SIG-M5 treated with dmso at 0.1 percent for 504 hours (cell line): ENCODE results near the gene OR4B1.
A peak's percentile ranks its signal among the peaks of the same experiment; 100 is the strongest.
"Not testable (repeated sequence)": the region's sequence is repeated elsewhere in the genome, so short reads cannot be mapped to it uniquely, and the experiment has no call there.

Source experiments
- DNase-seq: peaks from one replicate; lab custom pipeline; 2025; ENCODE audit not compliant: unreplicated experiment; lab: John Stamatoyannopoulos, UW

Gene OR4B1, protein sequence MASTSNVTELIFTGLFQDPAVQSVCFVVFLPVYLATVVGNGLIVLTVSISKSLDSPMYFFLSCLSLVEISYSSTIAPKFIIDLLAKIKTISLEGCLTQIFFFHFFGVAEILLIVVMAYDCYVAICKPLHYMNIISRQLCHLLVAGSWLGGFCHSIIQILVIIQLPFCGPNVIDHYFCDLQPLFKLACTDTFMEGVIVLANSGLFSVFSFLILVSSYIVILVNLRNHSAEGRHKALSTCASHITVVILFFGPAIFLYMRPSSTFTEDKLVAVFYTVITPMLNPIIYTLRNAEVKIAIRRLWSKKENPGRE

GRCh38 chr11:48216510-48216909 lies at the start of gene OR4B1:
TSS of gene OR4B1 (plus strand) at chr11:48216810. CDS start at chr11:48216810, 0 bp downstream.
- DNase-seq = no peak

DNA sequence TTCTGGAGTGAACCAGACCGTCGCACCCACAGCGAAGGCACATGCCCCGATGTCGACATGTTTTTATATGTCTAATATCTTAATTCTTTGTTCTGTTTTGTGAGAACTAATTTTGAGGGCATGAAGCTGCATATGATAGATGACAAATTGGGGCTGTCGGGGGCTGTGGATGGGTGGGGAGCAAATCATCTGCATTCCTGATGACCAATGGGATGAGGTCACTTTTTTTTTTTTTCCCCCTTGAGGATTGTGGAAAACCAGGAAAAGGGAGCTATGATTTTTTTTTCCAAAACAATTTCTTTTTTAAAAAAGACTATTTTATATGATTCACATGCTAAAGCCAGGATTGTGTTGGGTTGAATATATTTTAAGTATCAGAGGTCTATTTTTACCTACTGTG lies 49.2 kb upstream of the OR4B1 start:
- no peak for DNase-seq

GRCh38 chr11:48168815-48169214 lies 47.8 kb upstream of the OR4B1 start:
- DNase-seq = no peak

GRCh38 chr11:48169259-48169658 lies 47.4 kb upstream of the OR4B1 start:
- DNase-seq = no peak

GRCh38 chr11:48169717-48170116 lies 46.9 kb upstream of the OR4B1 start:
- DNase-seq = no peak

- no peak for DNase-seq
Measured at GRCh38 chr11:48170241-48171233, 46.1 kb upstream of the OR4B1 start.

DNA sequence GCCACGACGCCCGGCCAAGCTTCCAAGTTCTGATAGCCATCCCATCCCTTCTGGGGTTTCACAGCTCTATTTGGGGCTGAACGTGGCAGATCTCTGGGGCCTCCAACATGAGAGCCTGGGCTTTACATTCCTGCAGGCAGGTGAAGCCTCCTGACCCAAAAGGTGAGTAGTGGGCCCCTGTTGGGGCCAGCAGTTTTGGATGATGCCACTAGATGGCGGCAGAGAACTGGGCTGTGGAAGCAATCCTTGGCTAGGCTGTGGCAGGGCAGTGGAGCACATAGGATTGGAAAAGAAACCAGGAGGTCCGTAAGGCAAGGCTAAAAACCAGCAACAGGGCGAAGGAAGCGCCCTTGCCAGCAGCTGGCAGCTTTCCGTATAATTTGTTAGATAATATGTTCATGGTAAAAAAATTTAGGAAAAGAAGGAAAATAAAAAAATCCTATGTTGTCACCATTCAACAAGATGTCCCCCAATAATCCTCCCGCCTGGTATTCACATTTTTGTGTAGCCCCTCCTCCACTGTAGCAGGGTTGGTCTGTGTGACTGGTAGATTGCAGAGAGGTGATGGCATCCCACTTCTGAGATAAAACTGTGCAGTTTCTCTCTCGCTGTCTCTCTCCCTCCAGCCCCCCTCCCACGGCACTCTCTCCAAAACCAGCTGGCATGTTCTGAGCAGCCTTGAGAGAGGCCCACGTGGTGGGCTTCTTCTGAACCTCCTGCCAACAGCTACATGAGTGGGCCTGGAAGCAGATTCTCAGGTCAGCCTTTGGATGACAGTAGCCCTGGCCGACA lies 43.6 kb upstream of the OR4B1 start:
- peak; percentile 53 for DNase-seq

DNA sequence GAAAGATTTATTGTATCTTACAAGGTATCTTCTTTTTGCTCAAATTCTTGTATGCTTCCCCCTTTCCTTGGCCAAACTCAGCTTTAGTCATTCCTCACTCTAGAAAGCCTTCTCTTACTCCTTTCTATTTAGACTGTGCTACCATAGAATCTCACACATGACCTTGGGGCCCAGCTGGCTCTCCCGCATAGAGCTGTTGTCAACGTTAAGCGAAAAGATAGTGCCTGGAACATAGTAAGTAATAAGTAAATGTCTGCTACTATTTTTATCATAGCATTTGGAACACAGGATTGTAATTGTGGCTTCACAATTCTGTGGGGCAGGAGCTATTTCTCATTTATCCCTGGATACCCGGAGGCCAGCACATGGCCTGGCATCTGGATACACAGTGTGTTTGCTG lies 38.9 kb upstream of the OR4B1 start:
- no peak for DNase-seq

DNA sequence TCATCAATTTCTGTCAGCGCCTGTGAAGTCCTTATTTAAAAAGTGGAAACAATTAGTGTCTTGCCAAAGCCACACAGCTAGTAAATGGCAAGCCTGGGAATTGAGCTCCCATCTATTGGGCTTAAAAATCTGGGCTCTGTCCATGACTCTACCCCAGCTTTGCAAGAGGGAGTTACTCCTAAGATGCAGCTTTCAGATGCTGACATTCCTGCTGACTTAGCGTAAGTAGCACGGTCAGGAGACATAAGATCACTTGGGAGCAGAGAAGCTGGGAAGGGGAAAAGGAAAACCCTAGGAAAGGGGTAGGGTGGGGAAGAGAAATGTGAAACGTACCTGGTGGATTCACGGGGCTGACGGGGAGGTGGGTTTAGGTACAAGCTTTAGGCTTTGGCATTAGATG lies 36.0 kb upstream of the OR4B1 start:
- DNase-seq = no peak

DNA sequence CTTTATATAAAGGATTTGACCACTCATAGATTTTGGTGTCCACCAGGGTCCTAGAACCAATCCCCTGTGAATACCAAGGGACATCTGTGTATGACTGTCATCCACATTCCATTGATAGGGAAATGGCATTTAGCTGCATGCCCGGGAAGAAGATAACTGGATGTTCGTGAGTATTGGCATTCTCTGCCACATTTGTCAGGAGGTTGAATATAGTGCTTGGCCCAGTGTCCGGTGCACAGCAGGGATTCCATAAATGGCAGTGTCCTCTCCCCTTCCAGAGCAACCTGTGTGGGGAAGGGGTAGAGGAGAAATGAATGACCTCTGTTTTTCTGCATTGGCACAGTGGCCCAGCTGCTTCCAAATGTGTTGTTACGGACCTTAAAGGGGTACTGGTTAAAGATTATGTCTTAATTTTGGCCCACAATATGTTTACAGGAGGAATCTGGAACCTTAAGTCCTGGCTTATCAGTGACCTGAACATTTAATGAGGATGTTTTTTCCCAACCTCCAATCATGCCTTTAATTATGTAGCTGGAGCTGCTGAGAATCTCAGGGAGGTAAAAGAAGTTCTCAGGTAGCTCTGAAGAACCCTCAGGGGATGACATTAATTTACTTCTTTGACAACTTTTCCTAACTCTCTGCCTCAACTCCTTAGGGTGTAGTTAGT lies 33.6 kb upstream of the OR4B1 start:
- DNase-seq = no peak

DNA sequence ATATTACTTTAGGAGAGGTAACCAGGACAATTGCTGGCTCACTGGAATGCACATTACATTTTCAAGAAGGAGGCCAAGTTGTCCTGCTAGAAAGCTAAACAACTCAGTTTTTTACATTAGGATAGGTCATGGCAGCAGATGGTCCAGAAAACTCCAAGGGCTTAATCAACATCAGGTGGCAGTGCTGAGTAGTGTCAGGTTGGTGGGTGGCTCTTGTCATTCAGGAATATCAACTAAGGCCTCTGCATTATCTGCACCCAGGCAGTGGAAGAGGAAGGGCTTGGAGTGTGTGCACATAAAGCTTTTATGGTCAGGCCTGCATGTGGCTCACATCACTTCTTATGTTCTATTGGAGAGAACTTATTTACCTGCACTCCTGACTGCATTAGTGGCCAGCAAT lies 32.2 kb upstream of the OR4B1 start:
- DNase-seq = peak; percentile 18

- not testable (repeated sequence) for DNase-seq
Measured at GRCh38 chr11:48190906-48191654, 25.5 kb upstream of the OR4B1 start.

DNA sequence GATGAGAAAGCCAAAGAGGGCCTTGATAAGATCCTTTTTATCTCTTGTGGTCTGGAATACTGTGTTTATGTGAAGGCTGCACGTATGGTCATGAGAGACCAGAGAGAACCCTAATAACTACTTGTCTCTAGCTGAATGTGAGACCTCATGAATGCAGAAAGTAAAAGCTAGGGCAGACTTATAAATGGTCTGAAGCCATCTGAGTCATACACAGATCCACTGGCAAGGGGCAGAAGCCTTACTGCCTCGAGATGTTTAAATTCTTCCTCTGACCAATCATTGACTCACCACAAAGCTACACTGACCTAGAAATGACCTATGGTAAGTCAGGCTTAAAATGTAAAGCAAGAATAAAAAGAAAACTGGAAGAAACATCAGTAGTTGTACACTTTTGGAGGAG lies 22.7 kb upstream of the OR4B1 start:
- no peak for DNase-seq

DNA sequence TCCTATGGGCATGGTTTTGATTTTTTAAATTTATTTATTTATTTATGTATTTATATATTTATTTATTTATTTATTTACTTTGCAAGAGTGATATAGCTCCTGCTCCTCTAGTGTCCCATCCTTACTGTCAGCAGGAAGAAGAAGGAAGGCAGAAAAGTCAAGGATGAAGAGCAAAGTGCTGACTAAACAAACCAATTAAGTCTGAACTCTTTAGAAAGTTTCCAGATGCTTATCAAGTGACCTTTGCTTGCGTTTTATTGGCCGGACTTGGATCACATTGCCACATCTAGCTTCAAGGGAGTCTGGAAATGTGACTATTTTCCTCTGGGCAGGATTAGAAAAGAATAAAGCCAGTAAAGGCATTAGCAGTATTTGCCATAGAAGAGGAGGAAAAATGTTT lies 8.7 kb upstream of the OR4B1 start:
- DNase-seq = no peak

DNA sequence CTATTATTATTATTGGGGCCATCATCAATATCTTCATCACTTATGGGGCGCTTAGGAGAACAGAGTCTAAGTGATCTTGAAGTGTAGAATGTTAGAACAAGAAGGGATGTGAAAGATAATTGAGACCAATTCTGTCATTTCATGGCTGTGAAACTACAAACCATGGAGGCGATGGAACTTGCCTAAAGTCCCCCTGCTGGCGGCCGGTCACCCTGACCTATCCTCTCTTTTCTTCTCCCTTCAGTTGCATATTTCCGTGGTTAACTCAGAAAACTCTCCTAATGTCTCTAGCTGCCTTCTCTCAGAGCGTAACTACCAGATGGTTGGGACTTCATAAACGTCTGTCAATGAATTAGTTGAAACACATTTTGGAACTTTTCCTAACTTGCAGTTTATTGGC lies 6.6 kb upstream of the OR4B1 start:
- peak; percentile 12 for DNase-seq

- no peak for DNase-seq
Measured at GRCh38 chr11:48228761-48229160, 12.2 kb downstream of the OR4B1 start.

GRCh38 chr11:48230057-48230456 lies 13.4 kb downstream of the OR4B1 start:
- not testable (repeated sequence) for DNase-seq

GRCh38 chr11:48237727-48238126 lies 21.1 kb downstream of the OR4B1 start:
- no peak for DNase-seq

DNA sequence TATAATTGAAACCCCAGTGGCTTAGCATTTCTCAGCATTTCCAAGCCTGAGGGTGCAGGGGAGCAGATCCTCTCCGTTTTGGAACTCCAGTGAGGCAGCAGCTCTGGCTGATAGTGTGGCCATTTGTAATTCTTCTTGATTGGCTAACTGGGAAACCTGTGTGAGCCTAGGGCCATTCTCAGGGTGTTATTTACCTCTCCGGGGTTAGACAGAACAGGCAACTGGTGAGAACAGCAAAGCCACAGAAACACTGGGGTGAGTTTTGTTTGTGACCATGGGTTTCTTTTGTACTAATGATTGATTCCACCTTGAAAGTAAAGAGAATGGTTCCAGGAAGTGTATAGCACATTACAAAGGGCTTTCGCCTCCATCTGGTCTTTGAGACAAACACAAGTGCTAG lies 25.9 kb downstream of the OR4B1 start:
- no peak for DNase-seq

DNA sequence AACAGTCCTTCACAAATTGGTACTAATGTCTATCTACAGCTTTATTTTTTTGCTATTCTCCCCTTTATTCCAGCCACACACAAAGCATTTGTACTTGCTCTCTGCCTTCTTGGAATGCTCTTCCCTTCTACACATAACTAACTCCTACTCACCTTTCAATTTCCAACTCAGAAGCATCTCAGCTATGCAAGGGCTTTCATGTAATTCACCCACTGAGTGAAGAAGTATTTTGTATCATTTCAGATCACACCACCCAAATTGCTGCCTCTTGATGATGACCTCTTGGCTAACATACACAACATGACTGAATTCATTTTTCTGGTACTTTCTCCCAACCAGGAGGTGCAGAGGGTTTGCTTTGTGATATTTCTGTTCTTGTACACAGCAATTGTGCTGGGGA lies 28.2 kb downstream of the OR4B1 start, which contains the start of gene OR4X2:
Gene OR4X2, plus strand, starts transcription at position 301 of the 400 bp plus-strand sequence. Its CDS starts 0 bp downstream, at position 301.
- DNase-seq = no peak
